HG03159 (cell line): ENCODE results near the gene SEMG1.

Experiments used
- ATAC-seq: cut with Tn5 transposase; IDR thresholded peaks from one replicate; pipeline ENCODE4 v1.9.1; 2021; ENCODE audit warnings: mild to moderate bottlenecking, moderate library complexity; ENCODE audit not compliant: unreplicated experiment

The SEMG1 gene, protein sequence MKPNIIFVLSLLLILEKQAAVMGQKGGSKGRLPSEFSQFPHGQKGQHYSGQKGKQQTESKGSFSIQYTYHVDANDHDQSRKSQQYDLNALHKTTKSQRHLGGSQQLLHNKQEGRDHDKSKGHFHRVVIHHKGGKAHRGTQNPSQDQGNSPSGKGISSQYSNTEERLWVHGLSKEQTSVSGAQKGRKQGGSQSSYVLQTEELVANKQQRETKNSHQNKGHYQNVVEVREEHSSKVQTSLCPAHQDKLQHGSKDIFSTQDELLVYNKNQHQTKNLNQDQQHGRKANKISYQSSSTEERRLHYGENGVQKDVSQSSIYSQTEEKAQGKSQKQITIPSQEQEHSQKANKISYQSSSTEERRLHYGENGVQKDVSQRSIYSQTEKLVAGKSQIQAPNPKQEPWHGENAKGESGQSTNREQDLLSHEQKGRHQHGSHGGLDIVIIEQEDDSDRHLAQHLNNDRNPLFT

DNA sequence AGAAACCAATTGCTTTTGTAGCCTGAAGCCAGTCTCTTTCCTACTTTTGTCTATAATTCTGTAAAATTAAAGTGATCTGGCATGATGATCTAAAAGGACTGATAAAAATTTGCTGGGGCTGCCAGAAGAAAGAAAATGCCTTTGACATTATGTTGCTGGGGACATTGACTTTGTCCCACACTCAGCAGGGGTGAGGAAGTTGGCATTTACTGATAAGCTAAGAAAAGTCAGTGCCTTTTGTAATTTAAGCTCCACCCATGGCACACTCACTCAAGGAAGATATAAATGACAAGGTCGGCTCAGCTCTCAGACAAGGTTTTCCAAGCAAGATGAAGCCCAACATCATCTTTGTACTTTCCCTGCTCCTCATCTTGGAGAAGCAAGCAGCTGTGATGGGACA is at the start of gene SEMG1:
SEMG1 (plus strand) TSS at position 309 of the 400 bp plus-strand sequence; CDS start at position 330, 21 bp downstream.
- no peak for ATAC-seq

DNA sequence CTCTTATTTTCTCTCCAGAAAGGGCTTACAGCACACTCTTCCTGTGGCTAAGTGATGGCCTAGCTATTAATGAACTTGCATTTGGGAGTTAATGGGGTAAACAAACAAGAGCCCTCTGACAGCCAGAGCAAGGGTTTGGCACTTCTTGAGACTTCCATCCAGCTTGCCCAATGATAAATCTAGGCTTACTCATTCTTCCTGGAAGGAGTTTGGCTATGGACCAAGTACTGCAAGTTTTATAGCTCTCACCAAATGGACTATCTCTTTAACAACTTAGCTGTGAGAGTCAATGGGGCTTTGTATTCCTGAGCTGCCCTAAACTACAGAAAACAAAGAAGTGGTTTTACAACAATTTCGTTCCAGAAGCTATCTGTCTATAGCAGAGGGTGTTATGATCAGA is 48.9 kb upstream of the SEMG1 start:
- ATAC-seq = no peak

DNA sequence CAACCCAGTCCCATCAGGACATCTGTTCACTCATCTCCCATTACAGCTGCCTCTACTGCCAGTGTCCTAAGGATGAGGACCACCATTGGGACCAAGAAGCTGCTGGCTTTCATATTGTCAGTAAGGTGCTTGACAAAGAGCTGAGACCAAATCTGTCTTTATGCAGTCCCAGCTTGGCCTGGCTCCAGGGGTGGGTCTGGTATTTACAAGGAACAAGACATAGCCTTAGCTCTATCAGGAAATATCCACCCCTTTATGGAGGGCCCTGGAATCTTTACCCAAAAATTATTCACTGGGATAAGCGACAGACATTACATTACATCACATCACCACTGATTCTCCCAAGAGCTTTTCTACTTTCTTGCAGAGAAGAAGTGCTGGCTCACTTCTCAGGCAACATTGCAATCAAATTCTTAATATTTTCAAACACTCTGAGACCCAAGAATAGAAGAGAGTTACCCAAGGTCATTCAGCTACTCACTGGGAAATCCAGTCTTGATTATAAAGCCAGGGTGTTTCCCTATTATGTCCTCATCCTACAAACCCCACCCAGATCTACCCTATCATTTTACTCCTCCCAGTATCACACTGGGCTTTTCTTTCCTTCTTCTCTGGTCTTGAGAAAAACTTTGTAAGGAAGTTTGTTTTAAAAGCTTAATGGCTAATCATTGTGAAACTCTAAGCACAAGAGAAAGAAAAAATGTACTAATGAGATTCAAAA is 43.6 kb upstream of the SEMG1 start:
- ATAC-seq = no peak

DNA sequence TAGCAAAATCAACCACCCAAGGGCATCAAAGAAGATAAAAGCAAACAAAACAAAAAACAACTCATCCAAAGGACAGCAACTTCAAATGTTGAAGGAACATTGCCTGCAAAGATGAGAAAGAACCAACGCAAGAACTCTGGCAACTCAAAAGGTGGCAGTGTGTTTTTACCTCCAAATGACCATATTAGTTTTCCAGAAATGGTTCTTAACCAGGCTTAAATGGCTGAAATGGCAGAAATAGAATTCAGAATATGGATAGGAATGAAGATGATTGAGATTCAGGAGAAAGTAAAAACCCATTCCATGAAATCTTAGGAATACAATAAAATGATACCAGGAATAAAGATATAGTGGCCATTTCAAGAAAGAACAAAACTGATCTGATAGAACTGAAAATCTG is 41.9 kb upstream of the SEMG1 start:
- no peak for ATAC-seq

DNA sequence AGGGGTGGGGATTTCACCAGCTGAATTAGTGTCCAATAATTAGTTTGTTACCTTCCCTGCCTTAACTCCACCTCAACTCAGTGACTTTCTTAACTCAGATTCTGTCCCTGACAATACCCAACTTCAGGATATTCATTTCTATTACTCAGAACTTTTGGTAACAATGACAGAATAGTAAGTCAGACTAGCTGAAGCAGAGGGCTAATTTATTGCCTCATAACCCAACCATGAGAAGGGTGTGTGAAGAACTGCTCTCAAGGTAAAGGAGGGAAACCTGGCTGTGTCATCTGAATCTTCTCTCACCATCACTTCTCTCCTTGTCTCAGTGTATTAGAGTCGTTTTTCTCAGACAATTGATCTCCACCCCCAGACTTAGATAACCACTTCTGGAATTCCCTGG is 33.3 kb upstream of the SEMG1 start:
- no peak for ATAC-seq

DNA sequence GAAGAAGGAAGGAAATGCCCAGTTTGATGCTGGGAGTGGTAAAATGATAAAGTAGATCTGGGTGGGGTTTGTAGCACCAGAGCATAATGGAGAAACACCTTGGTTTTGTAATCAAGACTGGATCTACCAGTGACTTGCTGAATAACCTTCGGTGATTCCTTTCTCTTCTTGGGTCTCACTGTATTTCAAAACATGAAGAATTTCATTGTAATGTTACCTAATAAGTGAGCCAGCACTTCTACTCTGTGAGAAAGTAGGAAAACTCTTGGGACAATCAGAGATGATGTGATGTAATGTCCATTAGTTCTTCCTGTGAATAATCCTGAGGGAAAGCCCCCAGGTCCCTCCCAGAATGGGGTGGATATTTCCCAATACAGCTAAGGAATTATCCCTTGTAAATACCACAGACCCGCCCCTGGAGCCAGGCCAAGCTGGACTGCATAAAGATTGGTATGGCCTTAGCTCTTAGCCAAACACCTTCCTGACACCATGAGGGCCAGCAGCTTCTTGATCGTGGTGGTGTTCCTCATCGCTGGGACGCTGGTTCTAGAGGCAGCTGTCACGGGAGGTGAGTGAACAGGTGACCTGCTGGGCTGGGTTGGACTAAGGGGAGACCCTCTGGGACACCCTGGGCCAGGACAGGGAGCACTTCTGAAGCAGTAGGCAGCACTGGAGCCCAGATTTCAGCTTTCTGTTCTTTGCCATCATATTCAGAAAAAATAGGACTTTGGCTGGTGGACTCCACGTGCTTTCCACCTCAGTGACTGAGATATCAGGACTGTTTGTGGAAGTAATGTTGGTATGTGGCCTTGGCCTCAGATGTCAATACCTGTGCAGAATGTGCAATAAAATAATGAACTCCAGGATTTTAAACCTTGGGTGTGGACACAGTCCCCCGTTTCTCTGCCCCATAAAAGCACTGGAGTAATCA is 32.1 kb upstream of the SEMG1 start, which contains the start of gene PI3:
PI3 (plus strand) TSS at position 469 of the 931 bp plus-strand sequence; CDS start at position 490, 21 bp downstream.
- no peak for ATAC-seq

DNA sequence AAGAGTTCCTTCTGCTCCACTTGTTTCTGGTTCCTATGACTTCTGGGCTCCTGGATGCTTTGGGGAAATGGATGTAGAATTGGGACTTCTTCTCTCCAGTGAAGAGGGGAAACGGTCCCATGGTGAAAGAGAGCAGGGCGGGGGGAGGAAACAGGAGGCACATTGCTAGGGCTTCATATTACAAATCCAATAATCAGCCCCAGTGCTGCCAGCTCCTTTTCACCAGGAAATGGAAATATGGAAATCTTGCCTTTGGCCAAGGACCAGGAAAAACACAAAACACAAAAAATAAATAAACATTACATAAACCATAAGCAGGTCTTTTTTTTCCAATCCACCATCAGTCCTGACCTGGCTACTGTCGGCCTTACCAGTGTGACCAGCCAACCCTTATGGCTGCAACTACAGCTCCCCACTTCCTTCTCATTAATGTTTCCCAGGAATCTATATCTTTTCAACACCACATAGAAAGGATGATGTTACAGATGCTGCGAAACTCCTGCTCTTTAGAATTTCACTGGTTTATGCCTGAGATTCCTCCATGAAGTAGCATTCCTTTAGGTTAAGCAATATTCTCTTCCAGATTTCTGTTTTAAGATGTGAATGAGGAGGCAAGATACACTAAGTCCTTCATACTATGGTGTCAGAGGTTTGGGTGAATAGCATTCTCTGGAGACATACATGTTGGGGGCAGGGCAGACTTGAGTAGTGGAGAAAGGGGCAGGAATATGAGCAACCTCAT is 30.1 kb upstream of the SEMG1 start:
- ATAC-seq = no peak

DNA sequence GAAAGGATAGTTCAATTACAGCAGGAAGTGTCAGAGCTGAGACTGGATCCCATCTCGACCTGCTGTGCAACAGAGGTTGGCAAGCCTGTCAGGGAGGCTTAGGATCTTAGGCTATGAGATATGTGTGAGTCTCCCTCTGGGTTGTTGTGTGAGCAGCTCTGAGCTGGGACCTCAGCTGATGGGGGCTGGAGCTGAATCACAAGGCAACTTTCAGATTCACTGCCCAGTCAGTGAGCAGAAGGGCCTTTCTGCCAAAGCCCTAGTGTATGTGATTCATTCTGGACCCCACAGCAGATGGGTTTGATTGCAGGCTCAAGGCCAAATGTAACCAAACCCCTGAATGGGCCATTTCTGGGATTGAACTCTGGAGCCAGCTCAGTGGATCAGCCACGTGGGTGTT is 27.7 kb upstream of the SEMG1 start:
- ATAC-seq = no peak

DNA sequence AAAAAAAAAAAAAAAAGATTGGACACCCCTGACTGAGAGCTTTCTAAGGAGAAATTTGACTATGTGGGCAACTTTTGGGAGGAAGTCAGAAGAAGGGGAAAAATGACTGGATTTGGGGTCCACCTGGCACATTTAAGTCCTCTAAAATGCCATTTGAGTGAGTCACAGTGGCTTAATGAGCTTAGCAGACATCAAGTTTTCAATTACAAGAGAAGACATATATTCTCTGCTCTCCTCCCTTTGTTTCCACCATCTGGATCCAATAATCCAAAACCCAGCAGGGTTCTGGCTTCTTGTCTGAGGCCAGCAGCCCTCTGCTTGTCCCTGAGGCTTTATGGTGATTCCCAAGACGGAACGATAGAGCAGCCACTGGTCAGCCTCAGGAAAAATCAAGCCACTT is 25.2 kb upstream of the SEMG1 start:
- ATAC-seq = no peak

DNA sequence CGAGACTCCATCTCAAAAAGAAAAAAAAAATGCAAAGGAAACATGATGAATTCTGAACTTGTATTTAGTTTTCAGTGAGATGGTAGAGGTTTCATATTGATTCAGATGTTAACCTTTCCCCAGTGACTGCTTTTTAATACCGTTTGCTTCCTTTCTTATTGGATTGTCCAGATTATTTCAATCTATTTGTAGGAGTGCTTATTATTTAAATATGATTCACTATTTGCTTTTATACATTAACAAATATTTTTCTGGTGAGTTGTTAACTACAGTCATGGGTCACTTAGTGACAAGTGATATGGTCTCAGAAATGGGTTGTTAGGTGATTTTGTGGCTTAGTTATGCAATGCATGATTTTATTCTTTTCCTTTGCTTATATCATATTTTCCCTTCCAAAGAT is 23.7 kb upstream of the SEMG1 start:
- no peak for ATAC-seq

DNA sequence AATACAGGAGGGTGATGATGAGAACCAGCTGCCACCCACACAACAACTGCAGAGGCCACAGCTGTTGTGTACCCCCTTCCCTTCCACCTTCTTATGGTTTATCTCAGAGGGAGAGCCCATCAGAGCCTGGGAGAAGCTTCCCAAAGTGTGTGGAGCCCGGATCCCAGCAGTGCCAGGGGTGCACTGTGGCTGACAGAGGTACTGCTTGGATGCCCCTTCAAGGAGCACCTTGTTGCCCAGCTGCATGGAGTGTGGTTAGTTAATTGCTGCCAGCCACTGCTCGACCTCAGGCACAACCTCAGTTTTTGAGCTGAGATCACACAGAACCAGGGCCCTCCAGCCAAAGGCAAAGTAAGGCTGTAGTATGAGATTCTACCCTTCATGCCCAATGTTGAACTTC is 19.1 kb upstream of the SEMG1 start:
- ATAC-seq = no peak

DNA sequence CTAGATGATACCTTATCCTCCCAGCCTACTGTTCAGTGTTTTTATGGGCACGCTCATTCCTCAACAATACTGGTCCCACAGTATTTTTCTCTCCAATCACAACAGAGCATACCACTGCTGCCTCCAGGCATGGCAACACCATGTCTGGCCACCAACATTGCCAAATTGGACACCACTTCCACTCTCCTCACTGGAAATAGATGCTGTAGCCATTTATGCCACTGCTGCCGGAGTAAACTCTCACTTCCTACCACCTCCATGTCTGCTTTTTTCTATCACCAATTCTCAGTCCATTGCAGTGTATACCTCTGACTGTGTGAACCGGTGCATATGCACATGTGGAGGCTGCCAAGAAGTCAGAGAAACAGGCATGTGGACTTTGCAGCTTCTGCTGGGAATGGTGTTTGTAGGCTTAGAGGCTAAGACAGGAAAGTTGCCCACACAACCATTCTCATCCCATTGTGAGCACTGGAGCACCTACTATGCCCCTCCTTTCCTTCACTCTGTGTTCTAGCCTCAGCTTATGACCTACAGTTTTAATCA is 17.7 kb upstream of the SEMG1 start:
- ATAC-seq = no peak

DNA sequence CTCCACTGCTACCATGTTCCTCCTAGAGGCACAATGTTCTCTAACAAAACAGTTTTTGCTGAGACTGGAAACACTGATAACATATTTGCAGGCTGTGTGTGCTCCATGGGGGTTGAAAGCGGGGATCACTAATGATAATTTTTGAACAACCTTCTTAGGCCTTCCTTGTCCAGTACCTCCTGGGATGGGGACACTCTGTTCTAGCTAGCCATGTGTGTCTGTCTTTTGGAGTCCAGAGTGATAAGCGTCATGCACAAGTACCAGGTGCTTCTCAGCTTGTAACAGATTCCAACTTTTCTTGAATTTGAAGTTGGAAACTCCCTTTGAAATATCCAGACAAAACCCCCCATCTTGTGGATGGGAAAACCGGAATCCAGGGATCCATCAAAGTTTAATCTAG is 17.0 kb upstream of the SEMG1 start:
- no peak for ATAC-seq

DNA sequence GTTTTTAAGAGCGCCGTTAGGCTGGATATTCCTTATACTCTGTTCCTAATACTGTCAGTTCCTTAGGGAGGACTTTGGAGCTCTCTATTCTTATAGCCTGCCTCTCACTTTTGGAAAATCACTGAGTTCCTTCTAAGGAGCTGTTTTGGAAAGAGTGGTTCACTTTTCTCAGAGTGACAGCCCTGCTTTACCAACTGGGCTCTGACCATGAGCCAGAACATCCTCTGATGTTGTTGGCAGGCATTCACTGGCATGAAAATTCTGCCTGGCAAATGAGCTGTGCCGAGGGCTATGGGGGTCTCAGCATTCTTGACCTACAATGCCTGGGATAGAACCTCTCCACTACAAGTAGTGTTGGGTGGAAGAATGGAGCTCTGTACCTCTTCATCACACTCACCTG is 14.9 kb upstream of the SEMG1 start:
- ATAC-seq = no peak

DNA sequence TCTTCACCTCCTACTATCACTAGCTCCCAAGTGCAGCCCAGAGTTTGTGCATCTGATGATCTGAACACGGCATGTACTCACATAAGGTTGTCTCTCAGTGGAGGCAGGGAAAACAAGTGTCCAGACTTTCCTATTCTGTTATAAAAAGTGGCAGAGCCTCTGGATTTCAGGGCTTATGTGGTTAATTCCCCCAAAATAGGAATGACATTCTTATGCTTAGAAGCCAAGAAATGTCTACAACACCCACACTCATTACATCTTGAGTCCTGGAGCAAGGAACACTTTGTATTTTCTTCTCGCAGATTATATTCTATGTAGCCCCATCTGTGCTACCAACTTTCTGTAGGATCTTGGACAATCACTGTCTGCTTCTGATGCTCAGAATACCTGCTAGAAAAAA is 13.5 kb upstream of the SEMG1 start:
- ATAC-seq = no peak

DNA sequence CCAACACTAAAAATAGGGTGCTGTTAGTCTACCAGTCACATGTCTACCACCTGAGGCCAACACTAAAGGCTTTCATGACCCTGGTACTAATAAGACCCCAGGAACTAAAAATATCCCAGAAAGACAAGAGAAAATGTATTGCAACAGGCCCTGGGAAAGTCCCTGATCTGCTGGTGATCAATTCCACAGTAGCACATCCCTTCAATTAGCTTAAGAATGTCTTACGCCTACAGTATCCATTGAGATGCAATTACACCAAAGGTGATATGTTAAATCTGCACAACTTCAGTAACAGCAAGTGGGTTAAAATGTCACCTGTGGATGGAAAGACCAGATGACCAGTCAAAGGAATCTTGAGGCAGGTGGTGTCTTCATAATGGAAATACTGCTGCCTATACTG is 3.1 kb downstream of the SEMG1 start:
- no peak for ATAC-seq

DNA sequence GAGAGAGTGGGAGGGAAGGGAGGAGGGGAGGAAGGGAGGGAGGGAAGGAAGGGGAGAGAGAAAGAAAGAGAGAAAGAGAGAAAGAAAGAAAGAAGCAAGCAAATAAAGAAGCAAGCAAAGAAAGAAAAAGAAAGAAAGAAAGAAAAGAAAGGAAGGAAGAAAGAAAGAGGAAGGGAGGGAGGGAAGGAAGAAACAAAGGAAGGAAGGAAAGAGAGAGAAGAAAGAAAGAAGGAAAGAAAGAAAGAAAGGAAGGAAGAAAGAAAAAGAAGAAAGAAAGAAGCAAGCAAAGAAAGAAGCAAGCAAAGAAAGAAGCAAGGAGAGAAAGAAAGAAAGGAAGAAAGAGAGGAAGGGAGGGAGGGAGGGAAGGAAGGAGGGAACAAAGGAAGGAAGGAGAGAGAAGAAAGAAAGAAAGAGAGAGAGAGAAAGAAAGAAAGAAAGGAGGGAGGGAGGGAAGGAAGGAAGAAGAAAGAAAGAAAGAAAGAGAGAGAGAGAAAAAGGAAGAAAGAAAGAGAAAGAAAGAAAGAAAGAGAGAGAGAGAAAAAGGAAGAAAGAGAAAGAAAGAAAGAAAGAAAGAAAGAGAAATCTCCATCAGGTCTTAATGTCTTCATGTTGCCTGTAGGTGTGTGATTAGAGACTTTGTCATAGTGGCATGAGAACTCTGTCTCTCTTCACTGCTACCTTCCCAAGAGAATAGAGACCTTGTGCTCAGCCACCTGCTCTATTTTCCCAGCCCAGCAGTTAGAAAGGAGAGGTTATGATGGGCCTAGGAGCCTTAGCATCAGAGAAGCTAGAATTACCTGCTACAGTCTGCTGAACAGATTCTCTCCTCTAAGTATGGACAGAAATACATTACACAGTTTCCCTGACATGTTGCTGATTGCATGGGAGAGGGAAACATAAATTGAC is 5.0 kb downstream of the SEMG1 start:
- no peak for ATAC-seq

DNA sequence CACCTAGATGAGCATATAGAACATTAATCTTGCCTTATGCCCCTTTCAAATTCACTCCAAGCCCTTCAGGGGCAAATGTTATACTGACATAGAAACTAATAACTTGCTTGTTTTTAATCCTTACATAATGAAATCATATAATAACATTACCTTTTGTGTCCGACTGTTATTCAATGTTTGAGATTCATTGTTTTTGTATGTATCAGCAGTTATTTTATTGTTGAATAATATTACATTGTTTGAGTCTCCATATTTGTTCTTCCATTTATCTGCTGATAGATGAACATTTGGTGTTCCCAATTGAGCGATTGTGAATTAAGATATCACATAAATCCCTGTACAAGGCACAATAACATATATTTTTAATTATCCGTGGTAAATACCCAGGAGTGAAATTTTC is 6.0 kb downstream of the SEMG1 start:
- no peak for ATAC-seq

DNA sequence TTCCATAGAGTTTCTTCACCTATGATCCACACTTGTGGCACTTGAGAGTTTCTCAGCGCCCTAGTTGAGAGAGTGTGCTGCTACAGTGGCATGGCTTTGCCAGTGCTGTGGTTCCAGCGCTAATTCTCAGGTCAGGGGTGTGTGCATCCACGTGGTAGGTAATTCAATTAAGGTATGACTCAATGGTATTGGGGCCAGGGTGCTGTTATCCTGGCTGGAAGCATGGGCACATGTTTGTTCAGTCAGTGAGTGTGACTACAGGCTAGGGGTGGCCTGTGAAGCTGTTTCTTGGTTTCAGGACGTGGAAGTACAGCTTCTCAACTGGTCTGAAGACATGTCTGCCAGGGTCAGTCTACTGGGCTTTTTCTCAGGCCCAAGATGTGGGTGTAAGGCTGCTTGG is 11.3 kb downstream of the SEMG1 start:
- ATAC-seq = no peak
